Head of caudate nucleus (tissue), 42 donors: ENCODE data around the gene PLXND1.

Experiments
- DNase-seq, 42 donors: peaks; one replicate each; pipeline versions ENCODE4 v3.0.0 to v3.0.0-alpha.2; 2020 to 2021; ENCODE audit warnings: mixed read lengths in 7 of 42
- intact Hi-C: fragments of 100-400 bp; cut with DNase I; formaldehyde crosslinking; loops from one replicate; pipeline ENCODE4 v1.15.0; 2022

PLXND1 gene

GRCh38 chr3:129576514-129577352, 29.7 kb downstream of the PLXND1 start:
- peak in 5 of 42 donors; percentile 13 to 60 (median 33) for DNase-seq
- intact Hi-C loops, result no loop called here

- no peak for DNase-seq
- intact Hi-C loops, result no loop called here
Observed at GRCh38 chr3:129575997-129576384, 30.5 kb downstream of the PLXND1 start.

- intact Hi-C loops, result no loop called here
- DNase-seq, result no peak
Observed at GRCh38 chr3:129575233-129575996, 31.1 kb downstream of the PLXND1 start.

GRCh38 chr3:129574206-129574605, 32.3 kb downstream of the PLXND1 start:
- intact Hi-C loops, result no loop called here
- no peak for DNase-seq

GRCh38 chr3:129573493-129573892, 33.0 kb downstream of the PLXND1 start:
- no peak for DNase-seq
- intact Hi-C loops, result no loop called here

GRCh38 chr3:129572603-129573002, 33.9 kb downstream of the PLXND1 start:
- intact Hi-C loops, result no loop called here
- no peak for DNase-seq

- intact Hi-C loops, result no loop called here
- no peak for DNase-seq
Observed at GRCh38 chr3:129571605-129572547, 34.6 kb downstream of the PLXND1 start.

- intact Hi-C loops, result no loop called here
- DNase-seq, result no peak
Observed at GRCh38 chr3:129569856-129570255, 36.6 kb downstream of the PLXND1 start.

GRCh38 chr3:129567939-129568338, 38.5 kb downstream of the PLXND1 start:
- intact Hi-C loops, result no loop called here

GRCh38 chr3:129567176-129567705, 39.2 kb downstream of the PLXND1 start:
- intact Hi-C loops, result no loop called here
- no peak for DNase-seq

More at GRCh38 chr3:129567939-129568338, 38.5 kb downstream of the PLXND1 start:
- no peak for DNase-seq

GRCh38 chr3:129565902-129566301, 40.6 kb downstream of the PLXND1 start:
- intact Hi-C loops, result no loop called here
- no peak for DNase-seq

GRCh38 chr3:129564981-129565644, 41.4 kb downstream of the PLXND1 start:
- DNase-seq, result no peak
- intact Hi-C loops, result no loop called here

- DNase-seq, result no peak
- intact Hi-C loops, result no loop called here
Observed at GRCh38 chr3:129563850-129564535, 42.5 kb downstream of the PLXND1 start.

GRCh38 chr3:129563332-129563731, 43.1 kb downstream of the PLXND1 start:
- intact Hi-C loops, result no loop called here
- no peak for DNase-seq

- intact Hi-C loops, result no loop called here
- no peak for DNase-seq
Observed at GRCh38 chr3:129562803-129563202, 43.7 kb downstream of the PLXND1 start.

- DNase-seq, result no peak
- intact Hi-C loops, result no loop called here
Observed at GRCh38 chr3:129561619-129562248, 44.7 kb downstream of the PLXND1 start.

- intact Hi-C loops, result no loop called here
- peak in 39 of 42 donors; percentile 12 to 81 (median 53) for DNase-seq
Observed at GRCh38 chr3:129560911-129561594, 45.4 kb downstream of the PLXND1 start.
